Eye (tissue), 1 donor: Measurements from ENCODE around the gene AKR1C3.
"Not testable (repeated sequence)": the region's sequence is repeated elsewhere in the genome, so short reads cannot be mapped to it uniquely, and the experiment has no call there.

Experiments
- DNase-seq: peaks from one replicate; pipeline ENCODE4 v3.0.0-alpha.2; 2015

Gene AKR1C3

GRCh38 chr10:5089865-5090264 lies 4.3 kb upstream of the AKR1C3 start:
- no peak for DNase-seq

- no peak for DNase-seq
These were observed 3.7 kb upstream of the AKR1C3 start for GRCh38 chr10:5090551-5090950.

GRCh38 chr10:5091196-5091595 lies 3.0 kb upstream of the AKR1C3 start:
- no peak for DNase-seq

GRCh38 chr10:5092375-5092774 lies 1.8 kb upstream of the AKR1C3 start:
- no peak for DNase-seq

GRCh38 chr10:5092848-5093790 lies 1.1 kb upstream of the AKR1C3 start:
- no peak for DNase-seq

GRCh38 chr10:5095687-5096086 lies 1.5 kb downstream of the AKR1C3 start:
- no peak for DNase-seq

- no peak for DNase-seq
These were observed 1.9 kb downstream of the AKR1C3 start for GRCh38 chr10:5096108-5096507.

GRCh38 chr10:5102479-5102878 lies 8.3 kb downstream of the AKR1C3 start:
- DNase-seq, result not testable (repeated sequence)

- DNase-seq, result no peak
These were observed 9.3 kb downstream of the AKR1C3 start for GRCh38 chr10:5103481-5103880.

GRCh38 chr10:5105626-5106025 lies 11.4 kb downstream of the AKR1C3 start:
- DNase-seq, result no peak

- DNase-seq, result no peak
These were observed 12.3 kb downstream of the AKR1C3 start for GRCh38 chr10:5106553-5106952.

- DNase-seq, result no peak
These were observed 13.8 kb downstream of the AKR1C3 start for GRCh38 chr10:5107860-5108526.

- DNase-seq, result no peak
These were observed 14.6 kb downstream of the AKR1C3 start for GRCh38 chr10:5108658-5109416.

- DNase-seq, result not testable (repeated sequence)
These were observed 15.6 kb downstream of the AKR1C3 start for GRCh38 chr10:5109861-5110260.

GRCh38 chr10:5116621-5117020 lies 22.4 kb downstream of the AKR1C3 start:
- DNase-seq, result no peak

GRCh38 chr10:5117026-5117425 lies 22.8 kb downstream of the AKR1C3 start:
- DNase-seq, result no peak

- DNase-seq, result not testable (repeated sequence)
These were observed 25.8 kb downstream of the AKR1C3 start for GRCh38 chr10:5119997-5120396.

- no peak for DNase-seq
These were observed 29.7 kb downstream of the AKR1C3 start for GRCh38 chr10:5123886-5124285.

GRCh38 chr10:5125315-5126044 lies 31.3 kb downstream of the AKR1C3 start:
- DNase-seq, result no peak

GRCh38 chr10:5135581-5135980 lies 41.4 kb downstream of the AKR1C3 start:
- DNase-seq, result no peak

- no peak for DNase-seq
These were observed 42.4 kb downstream of the AKR1C3 start for GRCh38 chr10:5136468-5137087.

- DNase-seq, result not testable (repeated sequence)
These were observed 43.5 kb downstream of the AKR1C3 start for GRCh38 chr10:5137699-5138098.
